Sigmoid colon (tissue), 4 donors: Measurements from ENCODE around the gene TBX20.

Experiments used
- CTCF ChIP-seq, 4 experiments: fragments of 450-650 bp in 3 of 4; fragments of 200-600 bp in 1 of 4; IDR thresholded peaks; one replicate each; pipeline ENCODE4 v1.5.1; 2016 to 2019; ENCODE audit warnings: antibody characterized with exemption in 4 of 4, mild to moderate bottlenecking in 3 of 4, moderate library complexity in 2 of 4
- POLR2AphosphoS5 ChIP-seq, 4 donors: sonication (generic); formaldehyde crosslinking; IDR thresholded peaks; one replicate each; pipeline ENCODE4 v1.6.1; 2017; ENCODE audit warnings: antibody characterized with exemption in 4 of 4

DNA sequence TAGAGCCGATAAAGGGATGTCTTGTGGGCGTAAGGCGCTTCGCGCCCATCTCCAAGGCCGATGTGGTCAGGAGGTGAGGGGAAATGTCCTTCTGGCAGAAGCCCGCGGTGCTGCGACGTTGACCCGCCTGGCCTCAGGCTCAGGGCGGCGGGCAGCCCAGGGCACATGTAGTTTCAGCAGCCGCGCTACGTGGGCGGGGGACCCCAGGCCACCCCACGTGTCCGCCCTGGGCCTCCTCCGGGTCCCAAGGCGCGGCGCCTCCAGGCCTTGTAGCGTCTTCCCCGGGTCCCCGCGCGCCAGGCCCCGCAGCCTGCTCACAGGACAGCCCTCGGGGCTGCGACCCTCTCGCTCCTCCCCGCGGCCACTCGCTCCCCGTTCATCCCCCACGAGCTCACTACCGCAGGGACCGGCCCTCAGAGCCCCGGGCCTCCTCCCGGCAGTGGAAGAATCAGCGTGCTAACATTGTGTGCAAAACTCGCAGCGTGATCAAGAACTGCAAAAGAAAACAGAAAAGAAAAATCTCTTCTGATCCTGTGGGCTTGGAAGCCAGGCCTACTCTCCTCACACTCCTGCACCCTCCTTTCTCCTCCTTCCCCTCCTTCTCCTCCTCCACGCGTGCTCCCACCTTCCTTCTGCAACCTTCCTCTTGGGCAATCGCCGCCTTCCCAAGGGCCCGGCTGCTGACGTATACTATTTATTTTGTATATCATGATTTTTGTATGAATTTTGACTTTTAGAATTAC is 4.4 kb upstream of the TBX20 start:
- TF ChIP-seq CTCF (IDR thresholded peaks at IDR 0.05) (no peak), POLR2AphosphoS5 (IDR thresholded peaks at IDR 0.05) (no peak)
